ENCODE measurements around the gene GPRC5C. TPM values are rescaled to one million over a fixed set of nuclear protein-coding genes. Genes with fewer than 3 reads are reported as not detected.

The GPRC5C gene
- total and polyA plus RNA-seq, 9 of the 15 experiments (the other 6 are each of a cell fraction or from before 2014, with no cell fraction given): 0.28 to 9.0 (median 4.1) TPM

GRCh38 chr17:74394977-74395376, 36.9 kb upstream of the GPRC5C start:
- H3K9me1 ChIP-seq (ENCODE audit: control insufficient read depth, insufficient read depth, low read length): no peaks in the 10 kb centered on the region
- TF ChIP-seq HES1 (IDR thresholded peaks at IDR 0.05; ENCODE audit: low read depth): no peak
- peak; percentile 60 for TF ChIP-seq FOSL1 (tag; conservative IDR thresholded peaks at IDR 0.05)
- no peak for TF ChIP-seq KHSRP (IDR thresholded peaks at IDR 0.05)
- TF ChIP-seq KLF1 (tag; IDR thresholded peaks at IDR 0.05): no peak
- peak; percentile 56; the same call in 1 of the 2 replicates for TF ChIP-seq C11orf30 (IDR thresholded peaks at IDR 0.05; ENCODE audit: low read depth)
- TF ChIP-seq ZNF316 (IDR thresholded peaks at IDR 0.05): peak; percentile 28; the same call in 1 of the 2 replicates
- 0 out of 4 replicates have a peak, but pooled peaks of 1 of the 2 experiments have one; percentile 36 for TF ChIP-seq RCOR1 (IDR thresholded peaks at IDR 0.05; ENCODE audit: borderline replicate concordance in 1 of 2, low read depth in 2 of 2, low read length in 2 of 2)
- peak; percentile 77 for TF ChIP-seq NFE2 (IDR thresholded peaks at IDR 0.05; ENCODE audit: low read depth)
- 0 out of 2 replicates have a peak, but pooled peaks have one; percentile 27 for TF ChIP-seq JUND (IDR thresholded peaks at IDR 0.05; ENCODE audit: borderline replicate concordance, low read depth, low read length)
- no peak for TF ChIP-seq JUND (tag; IDR thresholded peaks at IDR 0.05; ENCODE audit: borderline replicate concordance, low read depth, low read length)
- peak; percentile 75 for TF ChIP-seq MAFG (tag; conservative IDR thresholded peaks at IDR 0.05)
- no peak for TF ChIP-seq EGR1 (conservative IDR thresholded peaks at IDR 0.05)
- TF ChIP-seq MAFF (IDR thresholded peaks at IDR 0.05; ENCODE audit: low read length): peak; percentile 15; the same call in 1 of the 2 replicates
- no peaks in the 10 kb centered on the region for H4K20me1 ChIP-seq (replicated peaks; ENCODE audit: control insufficient read depth, insufficient read depth, low read length)
- no peak overlapping the region for H3K4me3 ChIP-seq
- intact Hi-C loops (cut with micrococcal nuclease) (no loop called here), in situ Hi-C loops (cut with MboI) (no loop called here)
- H2AFZ ChIP-seq (ENCODE audit: low read depth, low read length): no peak overlapping the region
- H3K36me3 ChIP-seq (ENCODE audit: control insufficient read depth, insufficient read depth, low read length): no peaks in the 10 kb centered on the region
- no peak overlapping the region for H3K4me2 ChIP-seq (ENCODE audit: insufficient read depth, low read length)
- no peak overlapping the region for H3K27ac ChIP-seq (ENCODE audit: extremely low read depth, low read depth, low read length)
- 12% methylated on average over 7 of the region's 7 CpGs for WGBS (ENCODE audit: insufficient coverage, low coverage, missing lambda C conversion rate)
- ChIA-PET POLR2A (interaction anchor here (1.0 kb wide), 1 partner anchor 16 kb away, joined by 3 read pairs; no protein-coding TSS in a partner anchor), CTCF (ENCODE audit: low intra/inter-chr PET ratio) (no interaction called here)
- DNase-seq (ENCODE audit: extremely low read depth in 1 of 4, low spot score in 3 of 4) (peak in 1 of 4 experiments; percentile 20), ATAC-seq (peak; percentile 72), FAIRE-seq (no peak)
- no peaks in the 10 kb centered on the region; the same call in 1 of the 2 replicates for H3K9me3 ChIP-seq (replicated peaks; ENCODE audit: control insufficient read depth, insufficient read depth, low read depth, low read length)
- peaks cover 0 to 11% of the 10 kb centered on the region in 2 experiments; a peak in 2 of 5 replicates for H3K4me1 ChIP-seq (replicated peaks in 1 of 2; ENCODE audit: control insufficient read depth in 2 of 2, insufficient read depth in 2 of 2, low read length in 2 of 2)
- H3K79me2 ChIP-seq (ENCODE audit: control insufficient read depth, insufficient read depth, low read length): no peaks in the 10 kb centered on the region
- H3K9ac ChIP-seq (ENCODE audit: insufficient read depth in 1 of 2, low read depth in 2 of 2, low read length in 2 of 2): no peak overlapping the region
- H3K27me3 ChIP-seq (ENCODE audit: control insufficient read depth in 2 of 2, insufficient read depth in 2 of 2, low read length in 2 of 2): peaks cover 0 to 2% of the 10 kb centered on the region in 2 experiments; a peak in 4 of 5 replicates
- no TSS peak for BruUV-seq (replicated peaks)
